Measurements from ENCODE around the gene HBD.

- TF ChIP-seq CTCF (IDR thresholded peaks at IDR 0.05; ENCODE audit: low read length) (no peak), EZH2 (optimal IDR thresholded peaks at IDR 0.05; ENCODE audit: low read depth, low read length) (no peak)
Measured at GRCh38 chr11:5247472-5248192, 13.3 kb upstream of the HBD start.
